Erythroblast (primary cell): ENCODE results near the gene CALML6.
"Not testable (repeated sequence)": the region's sequence is repeated elsewhere in the genome, so short reads cannot be mapped to it uniquely, and the experiment has no call there.

Experiments
- DNase-seq, 2 experiments: peaks; one replicate each; lab custom pipeline; 2025; lab: John Stamatoyannopoulos, UW
- GATA1 ChIP-seq: IDR thresholded peaks from 2 replicates; pipeline ENCODE4 v1.6.1; 2011; ENCODE audit warnings: low read depth, mild to moderate bottlenecking, control low read depth, low read length, moderate library complexity
- POLR2A ChIP-seq: IDR thresholded peaks from 2 replicates; pipeline ENCODE4 v1.6.1; 2011; ENCODE audit warnings: mild to moderate bottlenecking, low read length

CALML6 gene

DNA sequence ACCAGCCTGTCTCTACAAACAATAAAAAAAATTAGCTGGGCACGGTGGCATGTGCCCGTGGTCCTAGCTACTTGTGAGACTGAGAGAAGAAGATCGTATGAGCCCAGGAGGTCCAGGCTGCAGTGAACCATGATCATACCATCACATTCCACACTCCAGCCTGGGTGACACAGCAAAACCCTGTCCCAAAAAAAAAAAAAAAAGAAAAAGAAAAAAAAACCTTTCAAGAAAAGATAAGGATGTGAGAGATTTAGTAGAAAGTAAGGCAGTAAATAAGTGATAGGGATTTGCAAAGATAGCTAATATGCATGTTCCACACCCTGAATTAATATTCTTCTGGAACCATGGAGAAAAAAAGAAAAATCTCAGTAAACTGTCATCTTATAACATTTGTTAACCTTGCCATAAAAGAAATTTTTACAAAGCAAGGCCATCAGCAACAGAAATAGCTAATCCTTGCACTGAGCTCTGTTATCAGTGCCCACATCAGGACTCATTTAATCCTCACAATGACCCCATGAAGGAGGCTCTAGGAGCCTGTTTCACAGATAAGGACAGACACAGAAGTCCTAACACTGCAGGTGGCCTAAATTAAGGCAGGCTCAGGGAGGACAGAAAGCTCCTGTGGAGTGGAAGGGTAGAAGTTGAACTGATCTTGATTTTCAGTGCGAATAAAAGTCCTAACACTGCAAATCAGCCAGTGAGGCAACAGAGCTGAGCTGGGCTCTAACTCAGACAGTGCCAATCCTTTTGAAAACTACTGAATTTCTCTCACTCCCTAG, 31.8 kb upstream of the CALML6 start:
- TF ChIP-seq POLR2A (no peak), GATA1 (no peak)
- peak in 1 of 2 experiments; percentile 64 for DNase-seq

DNA sequence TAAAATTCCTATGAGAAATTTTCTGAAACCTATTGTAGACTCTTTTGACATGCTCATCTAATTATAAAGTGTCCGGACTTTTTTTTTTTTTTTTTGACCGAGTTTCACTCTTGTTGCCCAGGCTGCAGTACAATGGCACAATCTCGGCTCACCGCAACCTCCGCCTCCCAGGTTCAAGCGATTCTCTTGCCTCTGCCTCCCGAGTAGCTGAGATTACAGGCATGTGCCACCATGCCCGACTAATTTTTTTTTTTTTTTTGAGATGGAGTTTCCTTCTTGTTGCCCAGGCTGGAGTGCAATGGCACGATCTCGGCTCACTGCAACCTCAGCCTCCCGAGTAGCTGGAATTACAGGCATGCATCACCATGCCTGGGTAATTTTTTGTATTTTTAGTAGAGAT, 31.2 kb upstream of the CALML6 start:
- DNase-seq: not testable (repeated sequence)

- no peak for TF ChIP-seq GATA1
- TF ChIP-seq POLR2A: no peak
- DNase-seq: peak; percentile 47 to 48
Measured at GRCh38 chr1:1889090-1889750, 25.8 kb upstream of the CALML6 start.

DNA sequence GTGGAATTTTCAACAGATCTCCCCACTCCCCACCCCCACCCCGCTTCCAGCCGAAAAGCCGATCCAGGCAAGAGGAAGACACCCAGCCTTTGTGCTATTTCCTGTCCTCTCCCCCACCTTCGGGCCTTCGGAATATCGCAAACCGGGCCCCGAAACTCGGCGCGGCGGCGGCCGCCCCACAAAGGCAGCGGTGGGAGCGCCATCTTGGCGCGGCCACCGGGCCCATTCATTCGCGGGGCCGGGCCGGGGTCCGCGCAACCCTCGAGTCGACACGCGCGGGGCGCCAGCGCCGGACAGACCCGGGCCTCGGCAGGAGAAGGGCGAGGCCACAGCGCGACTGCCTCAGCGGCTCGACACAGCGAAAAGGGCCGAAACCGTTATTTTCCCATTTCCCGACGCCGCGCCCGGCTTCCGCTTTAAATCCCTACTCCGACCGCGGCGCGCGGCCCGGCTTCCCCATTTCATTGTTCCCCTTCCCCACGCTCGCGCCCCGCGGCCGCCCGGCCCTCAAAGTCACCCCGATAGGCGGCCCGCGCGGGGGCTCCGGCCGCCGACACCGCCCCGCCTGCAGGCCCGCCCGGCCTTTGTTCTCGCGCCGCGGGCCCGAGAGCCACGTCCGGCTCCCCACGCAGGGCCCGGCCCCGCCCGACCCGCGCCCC, 25.1 kb upstream of the CALML6 start:
- DNase-seq: peak; percentile 65 to 76
- no peak for TF ChIP-seq POLR2A
- TF ChIP-seq GATA1: no peak

DNA sequence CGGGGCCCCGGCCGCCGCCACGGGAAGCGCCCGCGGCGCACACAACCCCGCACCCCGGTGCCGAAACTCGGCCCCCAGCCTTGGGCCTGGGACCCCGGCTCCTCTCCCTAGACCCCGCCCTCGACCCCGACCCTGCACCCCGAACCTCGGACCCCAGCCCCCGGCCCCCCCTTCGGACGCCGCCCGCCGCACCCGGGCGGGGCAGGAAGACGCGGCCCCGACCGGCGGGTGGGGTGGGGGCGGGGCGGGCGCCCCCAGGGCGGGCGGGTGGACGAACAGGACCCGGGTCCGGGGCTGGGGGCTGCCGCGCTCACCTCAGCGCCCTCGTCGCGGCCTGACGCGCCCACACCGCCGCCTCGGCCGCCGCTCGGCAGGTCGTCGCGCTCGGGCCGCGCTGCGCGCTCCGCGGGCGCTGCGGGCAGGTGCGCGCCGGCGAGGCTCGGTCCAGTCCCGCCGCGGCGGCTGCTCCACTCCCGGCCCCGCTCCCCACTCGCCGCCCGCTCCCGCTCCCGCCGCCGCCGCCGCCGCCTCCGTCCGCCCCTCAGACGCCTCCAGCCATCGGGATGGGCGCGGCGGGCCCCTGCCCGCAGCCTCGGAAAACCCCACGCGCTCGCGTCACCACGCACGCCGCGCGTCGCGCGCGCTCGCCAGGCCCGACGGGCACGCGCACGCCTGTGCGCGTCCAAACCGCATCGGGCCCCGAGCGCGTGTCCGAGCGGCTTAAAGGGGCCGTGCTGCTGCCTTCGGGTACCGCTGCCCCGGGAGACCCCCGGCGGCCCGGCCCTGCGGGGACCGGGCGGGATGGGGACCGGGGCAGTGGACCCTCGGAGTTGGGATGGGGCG, 24.3 kb upstream of the CALML6 start, which contains the start of gene GNB1:
GNB1 (minus strand) TSS at position 582 of the 843 bp plus-strand sequence. CDS start 65,634 bp downstream, outside the sequence.
- DNase-seq: peak; percentile 93 to 96
- TF ChIP-seq POLR2A (peak; percentile 43), GATA1 (no peak)

- TF ChIP-seq POLR2A: peak; percentile 1
- no peak for TF ChIP-seq GATA1
- DNase-seq: peak; percentile 85 to 90
Measured at GRCh38 chr1:1891349-1892078, 23.5 kb upstream of the CALML6 start.

DNA sequence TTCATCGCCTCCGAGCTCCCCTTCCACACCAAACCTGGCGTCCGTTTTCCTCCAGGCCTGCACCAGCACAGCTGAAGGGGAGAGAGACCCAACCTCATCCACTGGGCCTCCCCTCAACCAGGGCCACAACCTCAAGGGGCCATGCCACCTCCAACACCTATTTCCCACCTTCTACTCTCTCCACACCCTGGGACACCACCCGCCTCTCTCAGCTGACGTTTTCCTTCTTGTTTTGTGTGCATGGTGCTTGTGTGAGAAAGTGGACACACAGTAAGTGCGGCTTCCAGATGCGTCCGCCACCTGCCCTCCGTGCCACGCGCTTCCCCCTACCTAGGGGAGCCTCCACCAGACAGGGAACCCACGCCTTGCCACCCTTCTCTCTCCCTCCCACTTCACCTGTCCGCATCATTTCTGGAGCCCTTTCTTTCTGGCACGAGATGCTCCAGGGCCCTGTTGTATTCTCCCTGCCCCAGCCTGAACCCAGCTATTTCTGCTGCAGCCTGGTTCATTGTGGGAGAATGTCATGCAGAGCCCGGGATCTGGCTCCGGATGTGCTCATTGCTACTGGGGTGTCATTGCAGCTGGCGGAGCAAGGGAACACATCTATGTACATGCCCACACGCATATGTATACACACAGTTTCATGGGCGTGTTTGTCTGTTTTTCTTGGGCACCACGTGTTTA, 22.8 kb upstream of the CALML6 start:
- DNase-seq: no peak

GRCh38 chr1:1892763-1893120, 22.3 kb upstream of the CALML6 start:
- TF ChIP-seq POLR2A (no peak), GATA1 (no peak)
- no peak for DNase-seq

More for the DNA sequence above, 22.8 kb upstream of the CALML6 start:
- TF ChIP-seq GATA1: no peak
- TF ChIP-seq POLR2A: no peak

GRCh38 chr1:1893291-1893985, 21.6 kb upstream of the CALML6 start:
- TF ChIP-seq POLR2A (no peak), GATA1 (no peak)
- no peak for DNase-seq

GRCh38 chr1:1893997-1894353, 21.1 kb upstream of the CALML6 start:
- DNase-seq: no peak
- TF ChIP-seq POLR2A (no peak), GATA1 (no peak)

DNA sequence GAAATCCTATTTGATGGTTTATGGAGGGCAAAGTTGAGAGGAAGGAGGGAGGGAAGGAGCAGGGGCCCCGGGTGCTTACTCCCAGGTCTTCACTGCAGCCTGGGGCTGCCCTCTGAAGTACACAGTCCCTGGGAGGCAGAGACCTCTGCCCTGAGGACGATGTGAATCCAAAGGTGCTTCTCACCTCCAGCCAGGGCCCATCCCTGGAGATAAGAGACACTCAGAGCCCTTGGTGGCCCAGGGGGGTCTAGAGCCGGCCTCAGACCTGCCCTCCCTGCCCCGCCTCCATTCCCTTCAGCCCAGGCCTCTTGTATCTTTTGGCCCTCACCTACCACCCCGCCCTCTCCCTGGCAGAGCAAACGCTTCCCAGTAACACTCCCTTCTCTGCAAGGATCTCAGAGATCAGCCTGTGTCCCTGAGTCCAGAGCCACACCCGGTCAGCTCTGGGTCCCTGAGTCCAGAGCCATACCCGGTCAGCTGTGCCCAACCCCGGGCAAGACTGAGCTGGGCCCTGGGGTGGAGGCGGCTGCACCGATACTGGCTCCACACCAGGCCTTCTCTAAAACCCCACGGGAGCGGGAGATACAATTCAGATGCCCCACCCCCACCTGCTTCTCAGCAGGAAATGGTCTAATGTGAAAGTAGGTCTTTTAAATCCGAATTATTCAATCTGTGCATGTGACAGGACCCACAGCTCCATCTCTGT, 20.6 kb upstream of the CALML6 start:
- DNase-seq: no peak
- TF ChIP-seq GATA1: no peak
- no peak for TF ChIP-seq POLR2A
